CD14-positive monocyte (primary cell): Measurements from ENCODE around the gene TENM3. TPM values are rescaled to one million over a fixed set of nuclear protein-coding genes. Genes with fewer than 3 reads are reported as not detected.

Experiments
- DNase-seq, 3 donors: peaks; one replicate each; pipeline ENCODE4 v3.0.0-alpha.2; 2011 to 2022
- H2AFZ ChIP-seq: 2 replicates; pipeline ENCODE4 v1.6.0; 2012; ENCODE audit warnings: mild to moderate bottlenecking, low read depth, low read length, inconsistent platforms; ENCODE audit not compliant: insufficient read depth, poor library complexity, severe bottlenecking
- H3K27ac ChIP-seq, 2 donors: 1 replicate in 1 of 2; 2 replicates in 1 of 2; pipeline ENCODE4 v1.5.1; 2012 to 2013; ENCODE audit warnings: low read length in 2 of 2, control low read depth in 1 of 2, inconsistent platforms in 1 of 2, low read depth in 1 of 2, mild to moderate bottlenecking in 1 of 2
- H3K27me3 ChIP-seq, 2 donors: one replicate each; pipeline versions ENCODE4 v1.6.0 to v1.6.1; 2011 to 2013; ENCODE audit warnings: low read length in 2 of 2; ENCODE audit not compliant: control insufficient read depth in 2 of 2, insufficient read depth in 2 of 2
- H3K36me3 ChIP-seq, 2 donors: replicated peaks in 1 of 2; 1 replicate in 1 of 2; 2 replicates in 1 of 2; pipeline versions ENCODE4 v1.5.1 to v1.6.1; 2012 to 2013; ENCODE audit warnings: low read length in 2 of 2, control low read depth in 1 of 2, inconsistent platforms in 1 of 2, mild to moderate bottlenecking in 1 of 2; ENCODE audit not compliant: insufficient read depth in 2 of 2, control insufficient read depth in 1 of 2
- H3K4me1 ChIP-seq, 2 donors: 1 replicate in 1 of 2; 2 replicates in 1 of 2; pipeline versions ENCODE4 v1.5.1 to v1.6.1; 2012 to 2013; ENCODE audit warnings: low read length in 2 of 2, control low read depth in 1 of 2, inconsistent platforms in 1 of 2, mild to moderate bottlenecking in 1 of 2, moderate library complexity in 1 of 2; ENCODE audit not compliant: insufficient read depth in 2 of 2, control insufficient read depth in 1 of 2
- H3K4me2 ChIP-seq: replicated peaks from 2 replicates; pipeline ENCODE3; 2012; ENCODE audit warnings: low read length, moderate library complexity, mild to moderate bottlenecking; ENCODE audit not compliant: poor library complexity, severe bottlenecking; ENCODE audit errors: extremely low read depth
- H3K4me3 ChIP-seq, 3 experiments: fragments of 200-600 bp in 1 of 3; sonication (generic) in 1 of 3; replicated peaks in 1 of 3; 1 replicate in 2 of 3; 2 replicates in 1 of 3; pipeline ENCODE4 v1.5.1; 2011 to 2013; ENCODE audit warnings: low read length in 3 of 3, mild to moderate bottlenecking in 3 of 3, control low read depth in 2 of 3, low read depth in 2 of 3, inconsistent platforms in 1 of 3, moderate library complexity in 1 of 3
- H3K79me2 ChIP-seq: 2 replicates; pipeline ENCODE4 v1.6.0; 2012; ENCODE audit warnings: mild to moderate bottlenecking, control low read depth, inconsistent platforms, low read length, moderate library complexity; ENCODE audit not compliant: insufficient read depth
- H3K9ac ChIP-seq: 2 replicates; pipeline ENCODE4 v1.6.0; 2017; ENCODE audit warnings: low read length, mild to moderate bottlenecking; ENCODE audit not compliant: insufficient read depth, poor library complexity, severe bottlenecking
- H3K9me3 ChIP-seq, 2 donors: replicated peaks in 1 of 2; 1 replicate in 1 of 2; 2 replicates in 1 of 2; pipeline versions ENCODE4 v1.5.1 to v1.6.1; 2012 to 2013; ENCODE audit warnings: low read length in 2 of 2, control low read depth in 1 of 2; ENCODE audit not compliant: control insufficient read depth in 1 of 2, insufficient read depth in 1 of 2
- H4K20me1 ChIP-seq: 2 replicates; pipeline ENCODE4 v1.6.0; 2012; ENCODE audit warnings: mild to moderate bottlenecking, low read length, control low read depth, moderate library complexity; ENCODE audit not compliant: insufficient read depth
- H3K27ac Mint-ChIP-seq, 7 donors: one replicate each; pipeline ENCODE4 v1.8.0; 2020; ENCODE audit warnings: mild to moderate bottlenecking in 7 of 7, mixed read lengths in 7 of 7, moderate library complexity in 6 of 7, inconsistent platforms in 2 of 7
- H3K27me3 Mint-ChIP-seq, 3 donors: one replicate each; pipeline ENCODE4 v1.8.0; 2021 to 2022; ENCODE audit warnings: low read depth in 3 of 3, mild to moderate bottlenecking in 3 of 3, mixed read lengths in 3 of 3, moderate library complexity in 3 of 3, inconsistent platforms in 1 of 3
- H3K36me3 Mint-ChIP-seq, 2 donors: one replicate each; pipeline ENCODE4 v1.8.0; 2020; ENCODE audit warnings: mixed read lengths in 2 of 2, inconsistent platforms in 1 of 2, mild to moderate bottlenecking in 1 of 2
- H3K4me1 Mint-ChIP-seq: one replicate; pipeline ENCODE4 v1.8.0; 2020; ENCODE audit warnings: mild to moderate bottlenecking, mixed read lengths
- H3K4me3 Mint-ChIP-seq, 2 donors: one replicate each; pipeline ENCODE4 v1.8.0; 2020; ENCODE audit warnings: mild to moderate bottlenecking in 2 of 2, mixed read lengths in 2 of 2, moderate library complexity in 1 of 2
- H3K9me3 Mint-ChIP-seq, 7 donors: one replicate each; pipeline ENCODE4 v1.8.0; 2020 to 2022; ENCODE audit warnings: mixed read lengths in 7 of 7, mild to moderate bottlenecking in 6 of 7, moderate library complexity in 6 of 7, inconsistent platforms in 2 of 7
- WGBS: methylation state at CpG from one replicate; pipeline ENCODE4 v1.1.5; 2013; ENCODE audit warnings: missing lambda C conversion rate; ENCODE audit not compliant: insufficient coverage; 5-methylcytosine and 5-hydroxymethylcytosine counted together
- intact Hi-C, 2 donors: fragments of 100-400 bp; cut with micrococcal nuclease; formaldehyde crosslinking; loops; one replicate each; pipeline versions ENCODE4 v1.15.0 to v1.15.1; 2023
- polyA plus RNA-seq, 3 donors: library from polyadenylated mRNA; depleted of rRNA in 1 of 3; unstranded in 2 of 3; stranded (reverse) in 1 of 3; fragments of 300-500 nt in 2 of 3; fragments of >200 nt in 1 of 3; fragmentation: Illumina TruSeq in 2 of 3; gene quantifications; 1 replicate in 2 of 3; 2 replicates in 1 of 3; pipeline ENCODE4 v1.2.3, GENCODE V29; 2012 to 2021
- TF ChIP-seq, protein P1 (sequence below): fragments of 200-600 bp; IDR thresholded peaks from one replicate; pipeline ENCODE4 v1.8.0; 2022; ENCODE audit warnings: antibody characterized with exemption, mild to moderate bottlenecking

Gene TENM3
- polyA plus RNA-seq, 3 donors, result not detected

DNA sequence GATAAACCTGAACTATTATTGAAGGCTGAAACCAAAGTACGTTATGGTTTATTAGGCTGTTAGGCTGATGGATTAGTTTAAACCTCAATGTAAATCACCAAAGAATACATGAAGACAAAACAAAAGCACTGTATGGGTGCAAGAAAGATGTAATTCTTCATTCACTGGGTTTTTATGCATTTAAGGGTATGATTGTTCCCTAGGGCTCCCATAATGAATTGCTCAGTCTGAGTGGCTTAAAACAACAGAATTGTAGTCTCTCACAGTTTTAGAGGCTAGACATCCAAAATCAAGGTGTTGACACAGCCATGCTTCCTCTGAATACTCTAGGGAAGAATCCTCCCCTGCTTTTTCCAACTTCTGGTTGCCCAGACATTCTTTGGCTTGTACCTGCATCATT is 222.8 kb downstream of the TENM3 start:
- Mint-ChIP-seq H3K27ac (no peak overlapping the region), H3K4me3 (no peak overlapping the region)
- no CpG with 5 or more reads among the region's 1 CpG for WGBS

DNA sequence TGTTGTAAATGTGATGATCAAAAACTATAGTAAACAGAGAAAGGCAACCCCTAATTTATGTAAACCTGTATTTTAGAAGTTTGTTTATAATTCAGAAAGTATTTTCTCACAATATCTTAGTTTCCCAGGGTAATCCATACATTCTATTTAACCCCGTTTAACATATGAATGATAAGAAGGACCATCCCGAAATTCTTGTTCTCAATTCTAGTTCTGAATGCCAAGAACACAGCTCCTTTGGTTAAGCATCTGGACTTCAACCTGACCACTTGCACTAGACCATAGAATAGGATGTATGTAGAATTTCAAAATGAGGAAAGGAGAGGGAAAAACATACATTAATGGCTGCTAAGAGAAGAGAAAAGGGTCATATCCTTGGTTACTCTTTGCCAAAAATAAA is 227.0 kb downstream of the TENM3 start:
- H3K27ac Mint-ChIP-seq, result no peak overlapping the region
- H3K36me3 Mint-ChIP-seq, result no peaks in the 10 kb centered on the region
- no peak overlapping the region for H3K4me2 ChIP-seq
- TF ChIP-seq, protein P1, sequence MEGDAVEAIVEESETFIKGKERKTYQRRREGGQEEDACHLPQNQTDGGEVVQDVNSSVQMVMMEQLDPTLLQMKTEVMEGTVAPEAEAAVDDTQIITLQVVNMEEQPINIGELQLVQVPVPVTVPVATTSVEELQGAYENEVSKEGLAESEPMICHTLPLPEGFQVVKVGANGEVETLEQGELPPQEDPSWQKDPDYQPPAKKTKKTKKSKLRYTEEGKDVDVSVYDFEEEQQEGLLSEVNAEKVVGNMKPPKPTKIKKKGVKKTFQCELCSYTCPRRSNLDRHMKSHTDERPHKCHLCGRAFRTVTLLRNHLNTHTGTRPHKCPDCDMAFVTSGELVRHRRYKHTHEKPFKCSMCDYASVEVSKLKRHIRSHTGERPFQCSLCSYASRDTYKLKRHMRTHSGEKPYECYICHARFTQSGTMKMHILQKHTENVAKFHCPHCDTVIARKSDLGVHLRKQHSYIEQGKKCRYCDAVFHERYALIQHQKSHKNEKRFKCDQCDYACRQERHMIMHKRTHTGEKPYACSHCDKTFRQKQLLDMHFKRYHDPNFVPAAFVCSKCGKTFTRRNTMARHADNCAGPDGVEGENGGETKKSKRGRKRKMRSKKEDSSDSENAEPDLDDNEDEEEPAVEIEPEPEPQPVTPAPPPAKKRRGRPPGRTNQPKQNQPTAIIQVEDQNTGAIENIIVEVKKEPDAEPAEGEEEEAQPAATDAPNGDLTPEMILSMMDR, result no peak
- H3K9ac ChIP-seq, result no peak overlapping the region
- no peaks in the 10 kb centered on the region for H4K20me1 ChIP-seq
- no peaks in the 10 kb centered on the region for H3K4me1 Mint-ChIP-seq
- H3K27ac ChIP-seq, result no peak overlapping the region
- H3K4me3 Mint-ChIP-seq, result no peak overlapping the region
- no peaks in the 10 kb centered on the region for H3K27me3 ChIP-seq
- intact Hi-C loops, result no loop called here
- H3K79me2 ChIP-seq, result no peaks in the 10 kb centered on the region
- H3K4me3 ChIP-seq, result no peak overlapping the region
- WGBS, result no CpG with 5 or more reads among the region's 2 CpGs
- H3K36me3 ChIP-seq, result no peaks in the 10 kb centered on the region
- H2AFZ ChIP-seq, result no peak overlapping the region
- H3K27me3 Mint-ChIP-seq, result peaks cover 0 to 2% (median 1%) of the 10 kb centered on the region in 3 donors
- DNase-seq, result no peak
- peaks cover 0 to 4% (median 2%) of the 10 kb centered on the region in 7 donors for H3K9me3 Mint-ChIP-seq
- H3K4me1 ChIP-seq, result no peaks in the 10 kb centered on the region
- H3K9me3 ChIP-seq, result no peaks in the 10 kb centered on the region

More for the DNA sequence above, 222.8 kb downstream of the TENM3 start:
- Mint-ChIP-seq H3K9me3 (no peaks in the 10 kb centered on the region), H3K27me3 (peaks cover 3 to 5% (median 5%) of the 10 kb centered on the region in 3 donors), H3K36me3 (no peaks in the 10 kb centered on the region), H3K4me1 (no peaks in the 10 kb centered on the region)
- H3K79me2 ChIP-seq, result no peaks in the 10 kb centered on the region
- intact Hi-C loops, result no loop called here
- no peak overlapping the region for H3K27ac ChIP-seq
- H3K27me3 ChIP-seq, result no peaks in the 10 kb centered on the region
- DNase-seq, result no peak
- no peaks in the 10 kb centered on the region for H3K36me3 ChIP-seq
- H4K20me1 ChIP-seq, result no peaks in the 10 kb centered on the region
- H3K9me3 ChIP-seq, result no peaks in the 10 kb centered on the region
- no peak overlapping the region for H3K9ac ChIP-seq
- TF ChIP-seq, protein P1, result no peak
- no peak overlapping the region for H3K4me3 ChIP-seq
- H2AFZ ChIP-seq, result no peak overlapping the region
- H3K4me1 ChIP-seq, result no peaks in the 10 kb centered on the region
- H3K4me2 ChIP-seq, result no peak overlapping the region
